SKM-1 (cell line): ENCODE data around the gene C1orf185.
"Not testable (repeated sequence)": the region's sequence is repeated elsewhere in the genome, so short reads cannot be mapped to it uniquely, and the experiment has no call there.

Source experiments
- DNase-seq: peaks from one replicate; lab custom pipeline; 2025; ENCODE audit not compliant: unreplicated experiment; lab: John Stamatoyannopoulos, UW

Gene C1orf185

GRCh38 chr1:51133045-51133444, 31.0 kb downstream of the C1orf185 start:
- DNase-seq = no peak

DNA sequence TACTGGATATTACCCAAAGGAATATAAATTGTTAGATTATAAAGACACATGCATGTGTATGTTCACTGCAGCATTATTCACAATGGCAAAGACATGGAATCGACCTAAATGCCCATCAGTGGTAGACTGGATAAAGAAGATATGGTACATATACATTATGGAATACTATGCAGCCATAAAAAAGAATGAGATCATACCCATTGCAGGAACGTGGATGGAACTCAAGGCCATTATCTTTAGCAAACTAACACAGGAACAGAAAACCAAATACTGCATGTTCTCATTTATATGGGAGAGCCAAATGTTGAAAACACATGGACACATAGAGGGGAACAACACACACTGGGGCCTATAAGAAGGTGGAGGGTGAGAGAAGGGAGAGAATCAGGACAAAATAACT, 35.7 kb downstream of the C1orf185 start:
- DNase-seq = not testable (repeated sequence)

- DNase-seq = no peak
These were observed 37.4 kb downstream of the C1orf185 start for GRCh38 chr1:51139474-51139873.

GRCh38 chr1:51147394-51147793, 45.4 kb downstream of the C1orf185 start:
- no peak for DNase-seq

GRCh38 chr1:51154776-51155175, 52.7 kb downstream of the C1orf185 start:
- no peak for DNase-seq

GRCh38 chr1:51156752-51157151, 54.7 kb downstream of the C1orf185 start:
- DNase-seq = no peak

DNA sequence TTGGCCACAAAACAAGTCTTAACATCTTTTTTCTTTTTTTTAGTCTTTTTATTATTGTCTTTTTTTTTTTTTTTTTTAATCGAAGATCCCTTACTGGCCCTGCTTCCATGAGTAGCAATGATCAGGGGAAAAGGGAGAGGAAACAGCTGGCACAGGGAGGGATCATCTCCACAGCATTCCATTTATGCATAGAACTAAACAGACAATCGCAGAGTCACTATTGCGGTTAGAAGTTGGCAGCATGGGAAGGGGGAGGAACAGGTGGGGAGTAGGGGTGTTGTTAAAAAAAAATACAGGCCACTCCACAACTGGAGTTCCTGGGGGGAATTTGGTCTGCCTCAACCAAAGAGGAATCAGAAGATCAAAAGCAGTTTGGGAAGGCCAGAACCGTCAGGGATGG, 55.4 kb downstream of the C1orf185 start:
- no peak for DNase-seq

- DNase-seq = no peak
These were observed 56.2 kb downstream of the C1orf185 start for GRCh38 chr1:51158263-51158662.

DNA sequence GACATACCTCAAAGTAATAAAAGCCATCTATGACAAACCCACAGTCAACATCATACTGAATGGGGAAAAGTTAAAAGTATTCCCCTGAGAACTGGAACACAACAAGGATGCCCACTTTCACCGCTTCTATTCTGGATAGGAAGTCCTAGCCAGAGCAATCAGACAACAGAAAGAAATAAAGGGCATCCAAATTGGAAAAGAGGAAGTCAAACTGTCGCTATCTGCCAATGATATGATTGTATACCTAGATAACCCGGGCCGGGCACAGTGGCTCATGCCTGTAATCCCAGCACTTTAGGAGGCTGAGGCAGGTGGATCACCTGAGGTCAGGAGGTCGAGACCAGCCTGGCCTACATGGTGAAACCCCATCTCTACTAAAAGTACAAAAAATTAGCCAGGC, 60.5 kb downstream of the C1orf185 start:
- DNase-seq = not testable (repeated sequence)

- DNase-seq = no peak
These were observed 63.5 kb downstream of the C1orf185 start for GRCh38 chr1:51165540-51165939.

DNA sequence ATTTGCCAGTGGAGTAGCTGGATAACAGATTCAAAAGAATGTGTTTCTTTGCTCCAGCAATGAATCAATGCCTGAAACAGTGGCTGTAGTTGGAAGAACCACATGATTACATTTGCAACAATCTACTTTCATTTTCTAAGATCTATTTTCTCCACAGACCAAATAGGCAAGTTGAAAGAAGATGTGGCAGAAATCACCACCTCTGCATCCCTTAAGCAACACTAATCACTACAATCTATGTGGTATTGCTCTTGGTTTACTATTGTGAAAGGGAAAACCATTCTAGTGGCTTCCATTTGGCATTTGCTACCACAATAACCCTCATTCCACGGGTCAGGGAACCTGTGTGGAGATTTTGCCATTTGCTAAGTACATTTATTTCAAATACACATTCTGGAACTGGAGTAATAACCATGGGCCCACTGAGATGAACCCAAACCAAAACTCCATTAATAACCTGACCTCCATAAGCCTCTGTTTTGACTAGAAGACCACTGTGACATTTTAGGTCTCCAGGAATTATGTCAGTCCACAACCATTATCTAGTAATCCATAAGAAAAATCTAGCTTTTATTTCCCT, 66.3 kb downstream of the C1orf185 start:
- peak; percentile 8 for DNase-seq

DNA sequence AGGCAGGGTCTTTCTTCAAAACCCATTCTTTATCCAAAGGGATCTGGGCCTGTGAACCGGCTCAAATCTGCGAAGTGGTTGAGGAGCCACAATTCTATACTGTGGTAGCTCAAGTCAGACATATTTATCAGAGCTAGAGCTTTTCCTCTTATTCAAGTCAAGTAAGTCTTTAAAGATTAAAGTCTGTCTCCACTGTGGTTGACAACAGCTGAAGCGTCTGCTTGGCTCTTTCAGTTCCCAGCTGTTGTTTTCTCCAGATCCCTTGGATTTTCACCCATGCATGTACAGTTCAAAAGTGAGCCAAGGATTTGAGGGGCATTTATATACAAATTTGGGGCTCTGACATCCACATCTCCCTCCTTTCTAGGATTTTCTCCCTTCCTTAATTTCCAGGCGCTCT, 66.9 kb downstream of the C1orf185 start:
- DNase-seq = no peak

GRCh38 chr1:51170342-51170741, 68.3 kb downstream of the C1orf185 start:
- DNase-seq = peak; percentile 84

DNA sequence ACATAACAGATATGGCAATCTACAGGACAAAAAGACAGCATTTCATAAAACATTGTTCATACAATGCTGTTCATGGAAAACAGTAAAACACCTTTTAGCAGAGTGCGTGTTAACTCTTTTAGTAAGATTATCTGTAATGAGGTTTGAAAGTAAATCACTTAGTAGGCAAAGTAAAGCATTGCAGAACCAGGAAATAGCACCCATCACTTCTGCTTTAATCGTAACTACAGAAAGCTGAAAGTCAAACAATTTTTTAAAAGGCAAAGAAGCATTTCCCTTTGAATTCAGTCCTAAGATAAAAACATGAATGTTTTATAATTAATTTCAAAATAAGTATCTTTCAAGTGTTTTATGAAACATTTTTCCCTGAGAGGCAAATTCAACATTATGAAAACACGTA, 70.8 kb downstream of the C1orf185 start:
- peak; percentile 8 for DNase-seq

DNA sequence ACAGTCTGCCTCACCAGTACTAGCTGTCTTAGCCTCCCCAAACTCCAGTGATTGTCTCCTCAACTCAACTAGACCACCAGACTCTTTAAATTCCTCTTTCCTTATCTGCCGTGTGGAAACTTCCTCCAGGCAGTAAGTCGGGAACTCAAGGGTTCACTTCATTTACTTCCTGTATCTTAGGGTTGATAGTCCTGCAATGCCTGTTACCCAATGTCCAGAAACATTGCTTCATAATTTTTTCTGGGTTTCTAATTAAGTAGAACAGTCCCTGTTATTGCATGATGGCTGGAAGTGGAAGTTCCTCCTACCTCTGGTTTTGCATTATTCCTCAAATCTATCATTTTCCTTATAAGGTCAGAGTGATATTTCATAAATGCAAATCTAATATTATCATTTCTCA, 73.2 kb downstream of the C1orf185 start:
- DNase-seq = peak; percentile 95

DNA sequence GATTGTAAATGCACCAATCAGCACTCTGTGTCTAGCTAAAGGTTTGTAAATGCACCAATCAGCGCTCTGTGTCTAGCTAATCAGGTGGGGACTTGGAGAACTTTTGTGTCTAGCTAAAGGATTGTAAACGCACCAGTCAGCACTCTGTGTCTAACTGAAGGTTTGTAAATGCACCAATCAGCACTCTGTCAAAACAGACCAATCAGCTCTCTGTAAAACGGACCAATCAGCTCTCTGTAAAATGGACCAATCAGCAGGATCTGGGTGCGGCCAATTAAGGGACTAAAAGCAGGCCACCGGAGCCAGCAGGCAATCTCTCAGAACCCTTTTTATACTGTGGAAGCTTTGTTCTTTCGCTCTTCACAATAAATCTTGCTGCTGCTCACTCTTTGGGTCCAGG, 76.0 kb downstream of the C1orf185 start:
- DNase-seq = not testable (repeated sequence)

- no peak for DNase-seq
These were observed 86.2 kb downstream of the C1orf185 start for GRCh38 chr1:51188230-51188629.

GRCh38 chr1:51189421-51190073, 87.5 kb downstream of the C1orf185 start:
- peak; percentile 51 for DNase-seq

- DNase-seq = peak; percentile 10
These were observed 88.9 kb downstream of the C1orf185 start for GRCh38 chr1:51190961-51191360.

GRCh38 chr1:51192213-51192843, 90.3 kb downstream of the C1orf185 start:
- DNase-seq = no peak

- DNase-seq = no peak
These were observed 91.5 kb downstream of the C1orf185 start for GRCh38 chr1:51193564-51193963.
